HG02973 (cell line): ENCODE measurements around the gene RNF180.
"Not testable (repeated sequence)": the region's sequence is repeated elsewhere in the genome, so short reads cannot be mapped to it uniquely, and the experiment has no call there.

Source experiments
- ATAC-seq: cut with Tn5 transposase; IDR thresholded peaks from one replicate; pipeline ENCODE4 v1.9.1; 2021; ENCODE audit warnings: moderate library complexity; ENCODE audit not compliant: unreplicated experiment

The RNF180 gene

GRCh38 chr5:64269164-64269563 lies 103.5 kb downstream of the RNF180 start:
- ATAC-seq = no peak

- no peak for ATAC-seq
These were observed 107.6 kb downstream of the RNF180 start for GRCh38 chr5:64273276-64273675.

- ATAC-seq = no peak
These were observed 119.8 kb downstream of the RNF180 start for GRCh38 chr5:64285188-64286130.

- ATAC-seq = no peak
These were observed 120.7 kb downstream of the RNF180 start for GRCh38 chr5:64286381-64286780.

- not testable (repeated sequence) for ATAC-seq
These were observed 122.9 kb downstream of the RNF180 start for GRCh38 chr5:64288496-64288895.

- ATAC-seq = no peak
These were observed 127.1 kb downstream of the RNF180 start for GRCh38 chr5:64292611-64293215.

GRCh38 chr5:64295101-64295500 lies 129.5 kb downstream of the RNF180 start:
- no peak for ATAC-seq

- ATAC-seq = no peak
These were observed 132.9 kb downstream of the RNF180 start for GRCh38 chr5:64298586-64298985.

GRCh38 chr5:64299805-64300204 lies 134.2 kb downstream of the RNF180 start:
- ATAC-seq = no peak

GRCh38 chr5:64301566-64301965 lies 135.9 kb downstream of the RNF180 start:
- ATAC-seq = no peak

GRCh38 chr5:64308135-64308534 lies 142.5 kb downstream of the RNF180 start:
- no peak for ATAC-seq

- no peak for ATAC-seq
These were observed 146.8 kb downstream of the RNF180 start for GRCh38 chr5:64312491-64312890.

GRCh38 chr5:64315778-64316177 lies 150.1 kb downstream of the RNF180 start:
- no peak for ATAC-seq

GRCh38 chr5:64318175-64318574 lies 152.5 kb downstream of the RNF180 start:
- no peak for ATAC-seq

- no peak for ATAC-seq
These were observed 157.9 kb downstream of the RNF180 start for GRCh38 chr5:64323591-64323990.

- no peak for ATAC-seq
These were observed 165.1 kb downstream of the RNF180 start for GRCh38 chr5:64330728-64331231.

GRCh38 chr5:64331597-64332277 lies 166.1 kb downstream of the RNF180 start:
- ATAC-seq = no peak

- ATAC-seq = no peak
These were observed 168.2 kb downstream of the RNF180 start for GRCh38 chr5:64333886-64334285.

- ATAC-seq = no peak
These were observed 174.1 kb downstream of the RNF180 start for GRCh38 chr5:64339769-64340168.

- no peak for ATAC-seq
These were observed 174.7 kb downstream of the RNF180 start for GRCh38 chr5:64340293-64340692.

- ATAC-seq = no peak
These were observed 175.7 kb downstream of the RNF180 start for GRCh38 chr5:64341340-64341739.
